C4-2B (cell line): ENCODE results near the gene HS6ST3.

Experiments used
- CTCF ChIP-seq: fragments of 450-650 bp; conservative IDR thresholded peaks from 2 replicates; pipeline ENCODE4 v1.5.1; 2017; ENCODE audit warnings: mild to moderate bottlenecking
- ZFX ChIP-seq: fragments of 450-650 bp; IDR thresholded peaks from 2 replicates; pipeline ENCODE4 v1.6.1; 2017

GRCh38 chr13:96836733-96837132 is 746.8 kb downstream of the HS6ST3 start:
- no peak for TF ChIP-seq CTCF
- TF ChIP-seq ZFX = no peak
